GM19438 (cell line): ENCODE results near the gene HPGDS.
"Not testable (repeated sequence)": the region's sequence is repeated elsewhere in the genome, so short reads cannot be mapped to it uniquely, and the experiment has no call there.

Experiments
- ATAC-seq: cut with Tn5 transposase; IDR thresholded peaks from one replicate; pipeline ENCODE4 v1.9.1; 2021; ENCODE audit warnings: low read depth; ENCODE audit not compliant: unreplicated experiment

HPGDS gene

DNA sequence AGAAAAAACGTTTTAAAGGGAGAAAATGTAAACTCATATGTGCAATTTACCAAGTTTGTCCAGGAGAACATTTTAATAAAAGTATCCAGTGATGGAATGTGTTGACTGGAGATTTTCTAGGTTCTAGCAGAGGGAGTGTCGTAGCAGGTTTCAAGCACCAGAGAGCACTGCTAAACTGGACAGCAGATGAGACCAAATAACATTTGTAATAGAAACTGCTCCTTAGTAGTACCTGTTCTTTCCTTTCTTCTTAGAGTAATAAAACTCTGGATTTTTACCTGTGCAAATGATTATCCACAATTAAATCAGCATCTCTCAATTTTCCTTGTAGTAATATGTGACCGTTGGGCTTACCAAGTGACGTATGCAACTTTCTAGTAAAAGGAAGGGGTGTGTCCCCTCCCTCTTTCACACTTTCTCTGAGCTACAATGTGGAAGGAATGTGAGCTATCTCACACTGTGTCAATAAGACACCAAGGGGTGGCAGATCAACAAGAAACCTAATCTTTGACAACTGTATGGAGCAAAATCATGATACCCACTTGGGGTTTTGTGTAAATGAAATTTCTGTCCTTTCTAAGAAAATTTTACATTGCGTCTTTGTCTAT is 9.5 kb downstream of the HPGDS start:
- ATAC-seq: no peak

DNA sequence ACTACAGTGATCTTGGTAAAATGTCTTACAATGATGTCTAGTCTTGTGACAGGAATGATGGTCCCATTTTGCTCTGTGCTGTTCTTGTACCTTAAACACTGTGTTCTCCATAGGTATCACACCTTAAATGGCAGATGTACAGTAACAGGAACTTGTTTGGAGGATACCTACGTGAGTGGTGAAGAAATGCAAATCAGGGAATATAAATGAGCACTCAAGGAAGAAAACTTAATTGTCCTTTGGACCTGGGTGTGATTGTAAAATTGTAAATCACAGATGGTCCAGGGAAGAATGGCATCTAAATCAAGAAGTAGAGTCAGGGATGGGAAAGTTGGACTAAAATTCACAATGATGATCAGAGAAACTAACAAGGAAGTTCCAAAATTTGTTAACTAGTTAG is 12.7 kb downstream of the HPGDS start:
- no peak for ATAC-seq

- no peak for ATAC-seq
Observed at GRCh38 chr4:94325835-94326234, 16.8 kb downstream of the HPGDS start.

- ATAC-seq: not testable (repeated sequence)
Observed at GRCh38 chr4:94319927-94320326, 22.7 kb downstream of the HPGDS start.

DNA sequence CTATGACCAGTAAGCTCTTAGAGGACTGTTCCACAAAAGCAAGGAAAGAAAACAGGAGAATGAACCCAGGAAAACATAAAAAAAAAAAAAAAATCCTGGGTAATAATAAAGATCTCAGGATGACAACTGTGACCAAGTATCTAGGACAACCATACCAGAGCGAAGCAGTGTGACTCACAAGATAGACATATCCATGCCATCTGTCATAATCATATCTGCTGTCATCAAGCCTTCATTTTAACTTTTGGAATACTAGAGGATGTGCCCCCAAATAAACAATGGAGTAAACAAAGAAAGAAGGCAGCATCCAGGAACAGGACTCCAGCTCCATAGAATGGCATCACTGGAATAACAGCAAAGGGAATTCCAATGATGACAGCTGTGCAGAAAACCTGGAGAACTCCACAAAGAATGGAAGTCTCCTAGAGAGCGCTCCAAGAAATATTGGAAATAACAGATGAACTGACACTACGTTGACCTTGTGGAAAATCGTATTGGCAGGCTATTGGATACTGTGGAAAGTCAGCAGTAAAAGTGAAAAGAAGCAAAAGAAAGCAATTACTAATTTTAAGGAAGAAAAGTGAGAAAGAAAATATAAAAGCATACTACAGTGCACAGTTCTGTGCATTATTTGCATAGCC is 35.3 kb downstream of the HPGDS start:
- no peak for ATAC-seq

DNA sequence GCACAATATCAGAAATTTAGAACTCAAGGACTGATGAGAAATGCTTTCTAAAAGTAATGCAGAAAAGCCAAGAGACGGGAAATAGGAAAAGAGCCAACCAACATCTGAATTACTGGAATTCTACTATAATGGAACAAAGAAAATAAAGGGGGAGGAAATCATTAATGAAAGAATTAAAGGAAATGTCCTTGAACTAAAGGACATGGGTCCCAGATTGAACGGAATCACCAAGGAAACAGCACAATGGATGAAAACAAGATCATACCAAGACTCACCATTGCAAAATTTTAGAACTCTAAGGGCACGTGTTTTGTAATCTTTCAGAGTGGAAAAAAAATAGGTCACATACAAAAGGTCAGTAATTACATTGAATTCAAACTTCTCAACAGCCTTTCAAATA is 35.9 kb downstream of the HPGDS start:
- no peak for ATAC-seq

GRCh38 chr4:94305466-94306225 is 37.0 kb downstream of the HPGDS start:
- ATAC-seq: no peak

- no peak for ATAC-seq
Observed at GRCh38 chr4:94304365-94304971, 38.2 kb downstream of the HPGDS start.

DNA sequence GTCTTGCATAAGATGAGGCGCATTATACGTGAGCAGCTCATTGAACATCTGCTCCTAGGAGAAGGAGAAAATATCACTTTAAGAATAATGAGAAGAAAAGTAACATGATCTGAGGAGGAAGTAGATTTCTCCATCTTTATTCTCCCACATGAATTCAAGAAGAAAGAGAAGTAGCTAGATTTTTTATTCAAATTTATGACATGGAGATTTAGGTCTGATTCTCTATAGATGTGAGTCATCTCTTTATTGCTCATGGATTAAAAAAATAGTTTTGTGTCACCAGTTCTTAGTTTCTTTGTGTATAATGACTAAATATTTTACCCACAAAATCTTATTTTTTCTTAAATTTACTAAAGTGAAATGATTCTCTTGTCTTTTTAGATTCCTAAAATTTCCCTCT is 40.4 kb downstream of the HPGDS start:
- ATAC-seq: no peak

DNA sequence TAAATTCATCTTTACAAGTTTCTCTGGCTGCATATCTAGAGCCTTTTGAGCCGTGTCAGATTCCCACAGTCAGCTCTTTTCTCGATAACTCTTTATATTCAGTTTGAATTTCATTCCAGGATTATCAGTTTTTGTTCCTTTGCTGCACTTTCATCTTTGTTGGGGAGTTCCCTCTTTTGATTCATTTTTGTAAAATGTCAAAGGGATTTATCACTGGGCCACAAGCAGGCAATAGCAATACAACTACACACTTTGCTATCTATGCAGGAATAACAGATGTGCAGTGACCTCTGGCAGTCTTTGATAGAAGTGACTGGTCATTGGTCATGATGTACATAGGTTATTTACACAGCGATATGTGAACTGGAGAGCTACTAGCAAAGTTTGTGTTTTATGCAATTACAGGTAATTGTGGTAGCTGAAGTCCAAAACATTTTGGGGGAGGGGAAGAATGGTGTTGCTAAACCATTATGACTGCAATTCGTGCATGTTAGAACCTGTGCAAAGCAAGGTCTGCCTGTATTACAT is 43.8 kb downstream of the HPGDS start:
- ATAC-seq: no peak

DNA sequence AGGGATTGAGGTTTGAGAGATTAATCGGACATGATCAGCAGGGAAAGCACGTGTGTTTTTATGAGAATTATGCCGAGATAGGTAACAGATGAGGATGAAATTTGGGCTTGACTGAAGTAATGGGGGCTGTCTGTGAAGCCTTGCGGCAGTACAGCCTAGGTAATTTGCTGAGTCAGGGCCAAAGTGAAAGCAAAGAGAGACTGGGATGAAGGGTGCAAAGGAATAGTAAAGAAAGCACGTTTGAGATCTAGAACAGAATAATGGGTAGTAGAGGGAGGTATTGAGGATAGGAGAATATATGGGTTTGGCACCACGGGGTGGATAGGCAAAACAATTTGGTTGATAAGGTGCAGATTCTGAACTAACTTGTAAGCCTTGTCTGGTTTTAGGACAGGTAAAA is 47.2 kb downstream of the HPGDS start:
- ATAC-seq: not testable (repeated sequence)

DNA sequence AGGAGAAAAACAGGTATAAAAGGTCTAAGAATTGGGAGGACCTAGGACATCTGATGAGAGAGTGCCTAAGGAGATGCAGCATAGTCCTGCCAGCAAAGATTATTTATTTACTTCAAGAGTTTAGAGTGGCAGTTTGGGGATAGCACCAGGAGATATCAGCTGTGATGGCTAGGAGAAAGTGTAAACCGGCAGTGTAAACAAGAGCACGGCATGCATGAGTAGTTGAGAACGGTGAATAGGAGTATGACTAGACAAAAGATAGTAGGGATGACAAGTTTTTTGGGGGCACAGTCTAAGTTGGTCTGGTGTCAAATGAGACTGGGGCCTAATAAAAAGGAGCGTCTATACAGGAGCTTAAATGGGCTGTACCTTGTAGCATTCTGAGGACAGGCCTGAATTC is 48.7 kb downstream of the HPGDS start:
- not testable (repeated sequence) for ATAC-seq

- ATAC-seq: no peak
Observed at GRCh38 chr4:94290245-94290644, 52.4 kb downstream of the HPGDS start.

DNA sequence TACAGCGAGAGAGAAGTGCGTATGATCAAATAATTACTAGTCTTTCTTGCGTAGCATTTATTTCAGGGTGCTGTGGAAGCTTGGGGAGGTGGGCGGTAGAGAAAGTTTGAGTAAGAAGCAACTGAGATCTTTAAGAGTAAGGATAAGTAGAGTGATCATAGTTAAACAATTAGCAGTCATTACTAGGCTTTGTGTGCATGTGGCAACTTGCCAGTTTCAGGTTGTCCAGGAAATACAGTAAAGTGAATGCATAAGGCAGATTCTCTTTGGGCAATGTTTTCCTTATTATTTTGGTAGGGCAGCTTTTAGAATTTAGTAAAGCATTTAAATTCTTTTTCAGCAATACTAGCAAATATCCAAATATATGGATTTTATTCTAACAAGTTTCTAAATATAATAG is 57.0 kb downstream of the HPGDS start:
- ATAC-seq: no peak

- ATAC-seq: peak; percentile 69
Observed at GRCh38 chr4:94284889-94285288, 57.7 kb downstream of the HPGDS start.

DNA sequence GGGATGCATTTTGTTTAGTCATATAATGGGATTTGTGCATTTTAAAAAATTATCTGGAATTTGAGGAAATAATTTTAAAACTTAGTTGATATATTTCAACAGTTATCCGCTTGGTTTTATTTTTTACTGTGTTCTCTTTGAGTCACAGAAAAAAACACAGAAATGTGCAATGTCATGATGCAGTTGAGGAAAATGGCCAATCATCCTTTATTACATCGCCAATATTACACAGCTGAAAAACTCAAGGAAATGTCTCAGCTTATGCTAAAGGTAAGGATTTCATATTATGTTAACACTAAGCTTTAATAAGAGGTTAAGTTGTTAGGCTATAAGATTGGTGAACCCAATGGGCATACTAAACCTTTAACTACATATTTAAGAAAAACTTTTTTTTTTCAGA is 63.9 kb downstream of the HPGDS start:
- ATAC-seq: no peak

- no peak for ATAC-seq
Observed at GRCh38 chr4:94277534-94277933, 65.1 kb downstream of the HPGDS start.

- ATAC-seq: no peak
Observed at GRCh38 chr4:94276204-94276603, 66.4 kb downstream of the HPGDS start.

DNA sequence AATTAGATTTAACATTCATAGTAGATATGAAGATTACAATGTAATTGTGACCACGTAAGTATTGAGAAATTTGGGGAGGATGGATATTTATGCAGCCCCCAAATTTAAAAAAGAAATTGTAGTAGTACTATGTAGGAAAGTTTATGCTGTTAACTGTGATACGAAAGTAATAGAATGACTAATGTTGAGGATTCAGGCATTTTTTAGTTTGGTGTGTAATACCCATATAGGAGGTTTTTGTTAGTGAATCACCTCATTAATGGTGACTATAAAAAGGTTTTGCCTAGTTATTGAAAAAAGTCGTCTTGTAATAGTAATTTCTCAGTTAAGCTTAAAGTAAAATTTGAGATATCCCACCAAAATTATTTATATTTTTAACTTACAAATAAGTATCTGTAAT is 67.7 kb downstream of the HPGDS start:
- ATAC-seq: no peak

DNA sequence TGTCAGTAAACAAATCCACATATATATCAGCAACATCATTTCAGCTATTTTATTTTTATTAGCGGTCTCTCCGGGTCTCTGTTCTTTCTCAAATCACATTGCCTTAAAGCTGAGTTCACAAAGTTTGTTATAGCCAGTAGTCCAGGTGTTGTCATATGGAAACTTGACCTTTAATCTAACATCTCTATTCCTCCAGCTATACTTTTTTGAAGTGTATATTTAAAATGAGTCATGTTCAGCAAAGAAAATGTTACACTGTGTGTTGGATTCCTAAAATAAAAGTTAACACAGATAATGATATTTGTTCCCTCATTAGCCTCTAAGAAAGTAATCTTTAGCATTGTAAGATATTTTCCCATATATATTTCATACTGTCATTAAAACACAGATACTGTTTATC is 71.4 kb downstream of the HPGDS start:
- no peak for ATAC-seq

DNA sequence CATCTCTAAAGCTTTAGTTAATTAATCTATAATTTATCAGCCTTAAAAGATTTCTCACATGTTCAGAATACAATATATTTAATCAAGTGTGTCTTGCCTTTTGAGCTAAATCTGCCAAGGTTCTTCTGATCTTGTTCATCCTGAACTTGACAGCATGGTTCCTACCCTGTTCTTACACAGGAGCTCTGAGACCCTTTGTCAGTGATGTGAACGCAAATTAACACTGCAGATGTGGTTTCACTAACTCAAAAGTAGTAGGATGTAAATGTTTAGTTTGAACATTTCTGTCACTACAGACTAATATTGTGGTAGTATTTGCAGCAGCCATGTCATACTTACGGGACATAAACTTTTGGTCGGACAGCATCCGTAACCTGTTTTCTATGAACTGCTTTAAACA is 75.6 kb downstream of the HPGDS start:
- no peak for ATAC-seq
